ENCODE results near the gene HAS3. TPM values are rescaled to one million over a fixed set of nuclear protein-coding genes. Genes with fewer than 3 reads are reported as not detected.

Gene HAS3
- total and polyA plus RNA-seq, 8 donors = 0.69 to 3.9 (median 1.0) TPM

- FAIRE-seq = no peak
- Histone ChIP-seq H3K4me3 (no peak overlapping the region), H3K9me3 (no peaks in the 10 kb centered on the region), H3K36me3 (no peaks in the 10 kb centered on the region), H3K27ac (no peak overlapping the region), H3K4me1 (peaks cover 0 to 10% (median 9%) of the 10 kb centered on the region in 3 donors), H3K27me3 (no peaks in the 10 kb centered on the region)
- no peak for ATAC-seq
- no peak for TF ChIP-seq CTCF (IDR thresholded peaks at IDR 0.05)
- peak in 1 of 6 donors; percentile 12 for DNase-seq
- 90 to 94% methylated on average over 4 of the region's 4 CpGs for WGBS, 2 donors
- intact Hi-C loops (cut with DNase I) = no loop called here
Measured at GRCh38 chr16:69108905-69109252, 3.4 kb downstream of the HAS3 start.

GRCh38 chr16:69109486-69110270 lies 4.2 kb downstream of the HAS3 start:
- no peaks in the 10 kb centered on the region for H3K27me3 ChIP-seq
- intact Hi-C loops (cut with DNase I) = no loop called here
- no peak overlapping the region for H3K27ac ChIP-seq
- H3K36me3 ChIP-seq = no peaks in the 10 kb centered on the region
- DNase-seq (peak in 1 of 6 donors; percentile 56), FAIRE-seq (no peak), ATAC-seq (no peak)
- WGBS, 2 donors = 91 to 95% methylated on average over 46 to 48 of the region's 48 CpGs
- H3K4me3 ChIP-seq = no peak overlapping the region
- no peak for TF ChIP-seq CTCF (IDR thresholded peaks at IDR 0.05)
- H3K4me1 ChIP-seq = peaks cover 0 to 10% (median 9%) of the 10 kb centered on the region in 3 donors
- no peaks in the 10 kb centered on the region for H3K9me3 ChIP-seq

- 85 to 95% methylated on average over 7 of the region's 7 CpGs for WGBS, 2 donors
- intact Hi-C loops (cut with DNase I) = no loop called here
- H3K36me3 ChIP-seq = no peaks in the 10 kb centered on the region
Measured at GRCh38 chr16:69110406-69110805, 5.0 kb downstream of the HAS3 start.

GRCh38 chr16:69111216-69111875 lies 5.9 kb downstream of the HAS3 start:
- Histone ChIP-seq H3K27me3 (no peaks in the 10 kb centered on the region), H3K4me3 (no peak overlapping the region), H3K27ac (no peak overlapping the region), H3K36me3 (no peaks in the 10 kb centered on the region), H3K9me3 (no peaks in the 10 kb centered on the region), H3K4me1 (peaks cover 0 to 10% (median 9%) of the 10 kb centered on the region in 3 donors)
- no peak for FAIRE-seq
- WGBS, 2 donors = 72 to 75% methylated on average over 6 of the region's 6 CpGs
- intact Hi-C loops (cut with DNase I) = no loop called here
- TF ChIP-seq CTCF (IDR thresholded peaks at IDR 0.05) = no peak
- ATAC-seq = no peak
- peak in 1 of 6 donors; percentile 52 for DNase-seq

More at GRCh38 chr16:69110406-69110805, 5.0 kb downstream of the HAS3 start:
- Histone ChIP-seq H3K27me3 (no peaks in the 10 kb centered on the region), H3K4me1 (peaks cover 0 to 10% (median 9%) of the 10 kb centered on the region in 3 donors), H3K9me3 (no peaks in the 10 kb centered on the region), H3K27ac (no peak overlapping the region), H3K4me3 (no peak overlapping the region)
- DNase-seq (peak in 1 of 6 donors; percentile 38), ATAC-seq (no peak), FAIRE-seq (no peak)
- no peak for TF ChIP-seq CTCF (IDR thresholded peaks at IDR 0.05)

GRCh38 chr16:69111876-69112230 lies 6.4 kb downstream of the HAS3 start:
- no peak for FAIRE-seq

More at GRCh38 chr16:69111876-69112230, 6.4 kb downstream of the HAS3 start:
- WGBS, 2 donors = 51 to 63% methylated on average over 5 of the region's 5 CpGs
- H3K4me3 ChIP-seq = no peak overlapping the region
- no peaks in the 10 kb centered on the region for H3K9me3 ChIP-seq
- no peak for TF ChIP-seq CTCF (IDR thresholded peaks at IDR 0.05)
- H3K27ac ChIP-seq = no peak overlapping the region
- peaks cover 0 to 10% (median 8%) of the 10 kb centered on the region in 3 donors for H3K4me1 ChIP-seq
- H3K27me3 ChIP-seq = no peaks in the 10 kb centered on the region
- DNase-seq = peak in 1 of 6 donors; percentile 48
- no peak for ATAC-seq
- H3K36me3 ChIP-seq = no peaks in the 10 kb centered on the region
- intact Hi-C loops (cut with DNase I) = no loop called here
